ENCODE measurements around the gene CCL15.

GRCh38 chr17:35978346-35978745 lies 23.0 kb downstream of the CCL15 start:
- TF ChIP-seq CTCF (IDR thresholded peaks at IDR 0.05; ENCODE audit: poor library complexity) (no peak), EZH2 (IDR thresholded peaks at IDR 0.05; ENCODE audit: borderline replicate concordance) (no peak), EZH2phosphoT487 (IDR thresholded peaks at IDR 0.05; ENCODE audit: low read depth, severe bottlenecking, unreplicated experiment) (no peak)
